GM12872 (cell line): ENCODE results near the gene CHST1.

Experiments used
- CTCF ChIP-seq: IDR thresholded peaks from 3 replicates; pipeline ENCODE4 v1.5.1; 2011; ENCODE audit warnings: low read depth, mild to moderate bottlenecking, low read length, moderate library complexity; ENCODE audit not compliant: insufficient read depth

Gene CHST1

GRCh38 chr11:45605051-45605450 is 60.4 kb downstream of the CHST1 start:
- no peak for TF ChIP-seq CTCF

- TF ChIP-seq CTCF: no peak
These were observed 61.3 kb downstream of the CHST1 start for GRCh38 chr11:45603946-45604682.

- no peak for TF ChIP-seq CTCF
These were observed 66.1 kb downstream of the CHST1 start for GRCh38 chr11:45599161-45599943.
